ENCODE measurements around the gene BTG4.

The BTG4 gene

GRCh38 chr11:111490496-111490895 is 21.7 kb downstream of the BTG4 start:
- no peak for DNase-seq (ENCODE audit: low spot score)

- no peak for DNase-seq (ENCODE audit: low spot score)
Observed at GRCh38 chr11:111483431-111483830, 28.8 kb downstream of the BTG4 start.

GRCh38 chr11:111479666-111480065 is 32.5 kb downstream of the BTG4 start:
- no peak for DNase-seq (ENCODE audit: low spot score)

- no peak for DNase-seq (ENCODE audit: low spot score)
Observed at GRCh38 chr11:111477898-111478297, 34.3 kb downstream of the BTG4 start.

- DNase-seq (ENCODE audit: low spot score): no peak
Observed at GRCh38 chr11:111476956-111477355, 35.2 kb downstream of the BTG4 start.

- no peak for DNase-seq (ENCODE audit: low spot score)
Observed at GRCh38 chr11:111476366-111476765, 35.8 kb downstream of the BTG4 start.

GRCh38 chr11:111474432-111474831 is 37.8 kb downstream of the BTG4 start:
- DNase-seq (ENCODE audit: low spot score): no peak

GRCh38 chr11:111472228-111472627 is 40.0 kb downstream of the BTG4 start:
- no peak for DNase-seq (ENCODE audit: low spot score)

- no peak for DNase-seq (ENCODE audit: low spot score)
Observed at GRCh38 chr11:111469200-111469599, 43.0 kb downstream of the BTG4 start.

- no peak for DNase-seq (ENCODE audit: low spot score)
Observed at GRCh38 chr11:111466615-111467014, 45.6 kb downstream of the BTG4 start.

GRCh38 chr11:111465400-111465799 is 46.8 kb downstream of the BTG4 start:
- no peak for DNase-seq (ENCODE audit: low spot score)

- no peak for DNase-seq (ENCODE audit: low spot score)
Observed at GRCh38 chr11:111463276-111463675, 48.9 kb downstream of the BTG4 start.

- DNase-seq (ENCODE audit: low spot score): no peak
Observed at GRCh38 chr11:111462329-111462728, 49.9 kb downstream of the BTG4 start.

- DNase-seq (ENCODE audit: low spot score): no peak
Observed at GRCh38 chr11:111461460-111462235, 50.5 kb downstream of the BTG4 start.

GRCh38 chr11:111460856-111461255 is 51.3 kb downstream of the BTG4 start:
- no peak for DNase-seq (ENCODE audit: low spot score)

GRCh38 chr11:111460340-111460739 is 51.8 kb downstream of the BTG4 start:
- no peak for DNase-seq (ENCODE audit: low spot score)

- no peak for DNase-seq (ENCODE audit: low spot score)
Observed at GRCh38 chr11:111459506-111460270, 52.5 kb downstream of the BTG4 start.

- DNase-seq (ENCODE audit: low spot score): no peak
Observed at GRCh38 chr11:111457731-111458368, 54.3 kb downstream of the BTG4 start.

GRCh38 chr11:111456859-111457730 is 55.1 kb downstream of the BTG4 start:
- no peak for DNase-seq (ENCODE audit: low spot score)

GRCh38 chr11:111456086-111456858 is 55.9 kb downstream of the BTG4 start:
- no peak for DNase-seq (ENCODE audit: low spot score)

Data from CD4-positive, alpha-beta T cell treated with Interleukin-15 for 4 hours (primary cell).